Endothelial cell of umbilical vein (primary cell): ENCODE results near the gene FBXO11. TPM values are rescaled to one million over a fixed set of nuclear protein-coding genes. Genes with fewer than 3 reads are reported as not detected.

Experiments used
- BruUV-seq: library from RNA; stranded (reverse); fragments of 400-500 nt; replicated peaks from 2 replicates; lab custom pipeline; 2021; lab: Mats Ljungman, UMichigan
- CTCF ChIA-PET: fragments of 300-600, 350-600 bp; sonication (Branson Sonifier 250); formaldehyde crosslinking; loops from one replicate; lab custom pipeline; 2021; ENCODE audit warnings: antibody characterized with exemption, inconsistent platforms; lab: Charles Lee
- POLR2A ChIA-PET: fragments of 300-600, 350-600 bp; sonication (Branson Sonifier 250); formaldehyde crosslinking; loops from one replicate; lab custom pipeline; 2021; ENCODE audit warnings: antibody characterized with exemption, inconsistent platforms; lab: Charles Lee
- DNase-seq: peaks from one replicate; pipeline ENCODE4 v3.0.0-alpha.2; 2011; ENCODE audit warnings: low read depth, low spot score
- FAIRE-seq: peaks from 2 replicates; lab custom pipeline; 2011; peaks lifted over from hg19 to GRCh38; lab: Jason Lieb, UNC
- H2AFZ ChIP-seq: 2 replicates; pipeline ENCODE4 v1.6.0; 2012; ENCODE audit warnings: low read depth, low read length, control low read depth, inconsistent platforms
- H3K27ac ChIP-seq: 2 replicates; pipeline ENCODE4 v1.5.1; 2011; ENCODE audit warnings: low read depth, mild to moderate bottlenecking, control low read depth, low read length, moderate library complexity; ENCODE audit not compliant: insufficient read depth
- H3K27me3 ChIP-seq, 2 experiments: 2 replicates each; pipeline versions ENCODE4 v1.6.0 to v1.6.1; 2011; ENCODE audit warnings: low read length in 2 of 2, mixed read lengths in 1 of 2; ENCODE audit not compliant: control insufficient read depth in 2 of 2, insufficient read depth in 2 of 2
- H3K36me3 ChIP-seq, 2 experiments: 2 replicates in 1 of 2; 3 replicates in 1 of 2; pipeline ENCODE4 v1.5.1; 2011; ENCODE audit warnings: low read length in 2 of 2, mild to moderate bottlenecking in 1 of 2, moderate library complexity in 1 of 2; ENCODE audit not compliant: control insufficient read depth in 2 of 2, insufficient read depth in 2 of 2; ENCODE audit errors: extremely low read depth in 1 of 2
- H3K4me1 ChIP-seq: 3 replicates; pipeline ENCODE4 v1.5.1; 2011; ENCODE audit warnings: mild to moderate bottlenecking, low read length; ENCODE audit not compliant: control insufficient read depth, insufficient read depth; ENCODE audit errors: extremely low read depth
- H3K4me2 ChIP-seq: 2 replicates; pipeline ENCODE4 v1.6.1; 2011; ENCODE audit warnings: low read length, control low read depth, mixed read lengths; ENCODE audit not compliant: insufficient read depth
- H3K4me3 ChIP-seq, 3 experiments: fragments of 200-600 bp in 1 of 3; sonication (generic), shearing (Covaris generic) in 1 of 3; replicated peaks in 1 of 3; 2 replicates each; pipeline ENCODE4 v1.5.1; 2011 to 2016; ENCODE audit warnings: control low read depth in 3 of 3, low read length in 3 of 3, mild to moderate bottlenecking in 2 of 3, inconsistent platforms in 1 of 3, low read depth in 1 of 3, moderate library complexity in 1 of 3; ENCODE audit not compliant: insufficient read depth in 1 of 3
- H3K79me2 ChIP-seq: 2 replicates; pipeline ENCODE4 v1.6.0; 2012; ENCODE audit warnings: low read length, inconsistent platforms; ENCODE audit not compliant: control insufficient read depth, insufficient read depth
- H3K9ac ChIP-seq: replicated peaks from 2 replicates; pipeline ENCODE3; 2011; ENCODE audit warnings: low read length, control low read depth; ENCODE audit not compliant: insufficient read depth; ENCODE audit errors: extremely low read depth
- H3K9me1 ChIP-seq: replicated peaks from 3 replicates; pipeline ENCODE4 v1.6.0; 2011; ENCODE audit warnings: mild to moderate bottlenecking, low read length; ENCODE audit not compliant: control insufficient read depth, insufficient read depth; ENCODE audit errors: extremely low read depth
- H3K9me3 ChIP-seq: replicated peaks from 2 replicates; pipeline ENCODE4 v1.5.1; 2012; ENCODE audit warnings: low read length, inconsistent platforms; ENCODE audit not compliant: control insufficient read depth, insufficient read depth
- H4K20me1 ChIP-seq: replicated peaks from 2 replicates; pipeline ENCODE3; 2011; ENCODE audit warnings: mild to moderate bottlenecking, low read length; ENCODE audit not compliant: control insufficient read depth, insufficient read depth; ENCODE audit errors: extremely low read depth
- CTCF ChIP-seq, 2 donors: IDR thresholded peaks; 1 replicate in 1 of 2; 2 replicates in 1 of 2; pipeline ENCODE4 v1.5.1; 2011; ENCODE audit warnings: low read length in 2 of 2, mild to moderate bottlenecking in 2 of 2, moderate library complexity in 2 of 2, control low read depth in 1 of 2, inconsistent platforms in 1 of 2, low read depth in 1 of 2; ENCODE audit not compliant: insufficient read depth in 1 of 2; ENCODE audit errors: extremely low read depth in 1 of 2
- EZH2 ChIP-seq: IDR thresholded peaks from 2 replicates; pipeline ENCODE4 v1.6.1; 2012; ENCODE audit warnings: borderline replicate concordance, low read depth, mild to moderate bottlenecking, moderate library complexity, low read length, inconsistent platforms; ENCODE audit not compliant: severe bottlenecking
- MYC ChIP-seq: IDR thresholded peaks from one replicate; pipeline ENCODE4 v1.6.1; 2011; ENCODE audit warnings: mild to moderate bottlenecking, low read depth, low read length
- POLR2A ChIP-seq: IDR thresholded peaks from 2 replicates; pipeline ENCODE4 v1.6.1; 2012; ENCODE audit warnings: low read depth, mild to moderate bottlenecking, control low read depth, low read length
- POLR2AphosphoS5 ChIP-seq: IDR thresholded peaks from 2 replicates; pipeline ENCODE4 v1.6.1; 2012; ENCODE audit warnings: low read depth, mild to moderate bottlenecking, control low read depth, low read length, moderate library complexity; ENCODE audit not compliant: insufficient read depth
- dilution Hi-C: fragments of 300-500 bp; cut with MboI; formaldehyde crosslinking; loops from one replicate; pipeline ENCODE4 v1.15.0; 2019; ENCODE audit warnings: low sequenced_read_pairs; ENCODE audit not compliant: extremely low pct_ligation_motif_present
- intact Hi-C: fragments of 100-400 bp; cut with micrococcal nuclease; formaldehyde crosslinking; loops from one replicate; pipeline ENCODE4 v1.10.0; 2022
- polyA plus RNA-seq, 4 experiments: library from polyadenylated mRNA; depleted of rRNA in 3 of 4; stranded (reverse) in 3 of 4; unstranded in 1 of 4; fragments of >200 nt; gene quantifications; 2 replicates each; pipeline versions ENCODE4 v1.2.1 to v1.2.3, GENCODE V29; 2011 to 2012; ENCODE audit warnings: missing spikeins in 1 of 4
- total RNA-seq: library from RNA; stranded (reverse); gene quantifications from 2 replicates; pipeline ENCODE4 v1.2.3, GENCODE V29; 2021

The FBXO11 gene
- total and polyA plus RNA-seq, 2 donors (not counting 3 experiments of a cell fraction or from before 2014, with no cell fraction given): 23.4 to 59.6 TPM

- Histone ChIP-seq H4K20me1 (peaks cover 2% of the 10 kb centered on the region), H3K9me3 (no peaks in the 10 kb centered on the region), H3K36me3 (no peaks in the 10 kb centered on the region), H3K79me2 (peaks cover 41% of the 10 kb centered on the region), H3K27ac (peak overlapping the region; percentile 77), H3K4me1 (peaks cover 9% of the 10 kb centered on the region), H3K27me3 (no peaks in the 10 kb centered on the region), H2AFZ (peak overlapping the region; percentile 91), H3K4me3 (peak overlapping the region; percentile 64 to 92 (median 89)), H3K9me1 (no peaks in the 10 kb centered on the region), H3K4me2 (peak overlapping the region; percentile 98), H3K9ac (peak overlapping the region; percentile 89)
- FAIRE-seq (no peak), DNase-seq (peak; percentile 56)
- no peak for TF ChIP-seq POLR2A
- no peak for TF ChIP-seq CTCF (IDR thresholded peaks at IDR 0.05; ENCODE audit: extremely low read depth in 1 of 2, insufficient read depth in 1 of 2, low read depth in 1 of 2, low read length in 2 of 2)
- TF ChIP-seq POLR2AphosphoS5: no peak
- no peak for TF ChIP-seq EZH2
- TF ChIP-seq MYC: no peak
- intact Hi-C loops (loop anchor here (1.0 to 2.0 kb wide), 2 partner anchors 123 to 323 kb away; partner anchors contain the start of gene FBXO11), dilution Hi-C loops (no loop called here)
- BruUV-seq: no TSS peak
- CTCF ChIA-PET: interaction anchor here (0.7 to 3.5 kb wide), 8 partner anchors 10 to 449 kb away, joined by 3 to 16 read pairs (median 4); no protein-coding TSS in a partner anchor
- POLR2A ChIA-PET: interaction anchor here (1.3 kb wide), 1 partner anchor 12 kb away, joined by 3 read pairs; no protein-coding TSS in a partner anchor
These were observed 122.6 kb downstream of the FBXO11 start for GRCh38 chr2:47783486-47784351.
